Lower leg skin (tissue), 4 donors: ENCODE results near the gene NCOA5. TPM values are rescaled to one million over a fixed set of nuclear protein-coding genes. Genes with fewer than 3 reads are reported as not detected.

ENCODE experiments used
- DNase-seq, 2 donors: peaks; one replicate each; pipeline ENCODE4 v3.0.0-alpha.2; 2019; ENCODE audit warnings: low spot score in 2 of 2
- H3K4me3 ChIP-seq: fragments of 200-600 bp; sonication (generic); 2 replicates; pipeline ENCODE4 v1.5.1; 2017; ENCODE audit warnings: mild to moderate bottlenecking, low read depth; ENCODE audit not compliant: poor library complexity, severe bottlenecking
- CTCF ChIP-seq, 3 donors: fragments of 450-650 bp; IDR thresholded peaks; one replicate each; pipeline ENCODE4 v1.5.1; 2016; ENCODE audit warnings: antibody characterized with exemption in 3 of 3, mild to moderate bottlenecking in 3 of 3, moderate library complexity in 2 of 3
- POLR2A ChIP-seq, 2 donors: fragments of 450-650 bp; IDR thresholded peaks; one replicate each; pipeline ENCODE4 v1.6.1; 2016 to 2017; ENCODE audit warnings: antibody characterized with exemption in 2 of 2, mild to moderate bottlenecking in 1 of 2, moderate library complexity in 1 of 2
- WGBS, 2 donors: methylation state at CpG; one replicate each; pipeline ENCODE4 v1.1.5; 2018; 5-methylcytosine and 5-hydroxymethylcytosine counted together
- intact Hi-C: fragments of 100-400 bp; cut with DNase I; formaldehyde crosslinking; loops from one replicate; pipeline ENCODE4 v1.15.0; 2023; ENCODE audit warnings: low total_unique reads
- total RNA-seq, 4 donors: library from RNA; depleted of rRNA; stranded (reverse); fragments of >200 nt; gene quantifications; one replicate each; pipeline ENCODE4 v1.1.0, GENCODE V29; 2016

Gene NCOA5
- total RNA-seq, 4 donors from 2014 or later = 27.7 to 51.5 (median 41.2) TPM

GRCh38 chr20:46023148-46023484 lies 66.6 kb downstream of the NCOA5 start:
- H3K4me3 ChIP-seq = no peak overlapping the region
- intact Hi-C loops = loop anchor here (10.0 kb wide), 2 partner anchors 322 to 402 kb away; no protein-coding TSS in a partner anchor
- WGBS, 2 donors = 36 to 37% methylated on average over 8 of the region's 8 CpGs
- no peak for DNase-seq
- TF ChIP-seq POLR2A (IDR thresholded peaks at IDR 0.05) (no peak), CTCF (IDR thresholded peaks at IDR 0.05) (no peak)

GRCh38 chr20:46022411-46023147 lies 67.2 kb downstream of the NCOA5 start:
- intact Hi-C loops = loop anchor here (10.0 kb wide), 2 partner anchors 322 to 402 kb away; no protein-coding TSS in a partner anchor
- WGBS, 2 donors = 1 to 2% methylated on average over 36 to 37 of the region's 37 CpGs
- no peak for DNase-seq
- TF ChIP-seq CTCF (IDR thresholded peaks at IDR 0.05) (peak in 1 of 3 donors; percentile 69), POLR2A (IDR thresholded peaks at IDR 0.05) (no peak)
- H3K4me3 ChIP-seq = no peak overlapping the region

DNA sequence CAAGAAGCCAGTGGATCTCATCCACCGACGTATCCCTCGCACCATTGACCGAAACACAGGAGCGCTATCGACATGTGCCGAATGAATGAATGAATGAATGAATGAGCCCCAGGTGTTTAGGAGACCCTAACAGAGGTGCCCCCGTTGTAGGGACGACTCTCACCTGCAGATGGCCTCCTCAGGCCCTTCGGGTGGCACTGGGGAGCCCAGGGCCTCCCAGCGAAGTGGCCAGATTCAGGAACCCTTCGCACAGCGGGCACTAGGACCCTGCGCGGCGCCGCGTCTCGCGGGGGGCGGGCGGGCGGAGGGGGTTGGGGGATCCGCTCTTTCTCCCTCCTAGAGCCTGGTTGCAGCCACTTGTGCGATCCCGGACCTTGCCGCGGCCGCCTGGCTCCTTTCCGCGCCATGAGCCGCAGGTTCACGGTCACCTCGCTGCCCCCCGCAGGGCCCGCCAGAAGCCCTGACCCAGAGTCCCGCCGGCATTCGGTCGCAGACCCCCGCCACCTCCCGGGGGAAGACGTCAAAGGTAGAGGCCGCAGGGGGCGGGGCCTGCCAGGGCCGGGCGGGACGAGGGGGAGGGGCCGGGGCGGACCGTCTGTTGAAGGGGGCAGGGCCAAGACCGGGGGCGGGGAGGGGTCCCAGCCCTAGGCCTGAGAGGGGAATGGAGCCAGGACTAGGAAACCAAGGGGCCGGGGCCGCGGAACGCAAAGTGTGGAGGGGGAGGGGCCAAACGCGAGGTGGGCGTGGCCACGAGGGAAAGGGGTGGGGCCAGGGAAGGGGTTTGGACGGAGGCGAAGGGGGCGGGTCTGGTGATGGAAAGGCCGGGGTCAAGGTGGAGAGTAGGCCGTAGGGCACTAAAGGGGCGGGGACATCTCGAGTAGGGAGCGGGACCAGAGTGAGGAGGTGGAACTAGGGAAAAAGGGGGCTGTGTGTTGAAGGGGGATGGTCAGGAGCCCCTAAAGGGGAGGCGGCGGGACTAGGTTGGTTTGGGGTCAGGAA lies 68.1 kb downstream of the NCOA5 start:
- intact Hi-C loops = loop anchor here (2.0 to 10.0 kb wide), 3 partner anchors 63 to 403 kb away; no protein-coding TSS in a partner anchor
- TF ChIP-seq CTCF (IDR thresholded peaks at IDR 0.05) (no peak), POLR2A (IDR thresholded peaks at IDR 0.05) (no peak)
- H3K4me3 ChIP-seq = peak overlapping the region; percentile 8
- WGBS, 2 donors = 7 to 11% methylated on average over 50 to 68 of the region's 71 CpGs
- no peak for DNase-seq

DNA sequence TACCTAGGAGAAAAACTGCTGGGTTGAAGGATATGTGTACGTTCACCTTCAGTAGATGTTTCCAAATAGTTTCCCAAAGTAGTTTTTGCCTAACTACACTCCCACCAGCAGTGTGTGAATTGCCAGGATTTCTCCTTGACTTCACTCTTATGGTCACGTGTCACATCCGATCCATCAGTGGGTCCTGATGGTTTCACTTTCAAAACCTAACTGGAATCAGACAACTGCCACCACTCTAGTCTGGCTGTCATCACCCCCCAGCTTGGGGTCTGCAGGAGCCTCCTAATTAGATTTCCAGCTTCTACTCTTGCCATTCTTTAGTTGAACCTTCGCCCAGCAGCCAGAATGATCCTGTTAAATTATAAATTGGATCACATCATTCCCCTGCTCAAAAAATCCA lies 69.2 kb downstream of the NCOA5 start:
- WGBS, 2 donors = 67 to 85% methylated on average over 4 of the region's 4 CpGs
- no peak for DNase-seq
- TF ChIP-seq POLR2A (IDR thresholded peaks at IDR 0.05) = no peak
- TF ChIP-seq CTCF (IDR thresholded peaks at IDR 0.05) = no peak
- intact Hi-C loops = loop anchor here (2.0 to 10.0 kb wide), 3 partner anchors 64 to 404 kb away; no protein-coding TSS in a partner anchor
- H3K4me3 ChIP-seq = no peak overlapping the region

- no peak overlapping the region for H3K4me3 ChIP-seq
- intact Hi-C loops = no loop called here
- DNase-seq = no peak
- WGBS, 2 donors = 57 to 61% methylated on average over 6 of the region's 6 CpGs
- no peak for TF ChIP-seq CTCF (IDR thresholded peaks at IDR 0.05)
- TF ChIP-seq POLR2A (IDR thresholded peaks at IDR 0.05) = no peak
Observed at GRCh38 chr20:46018611-46019010, 71.2 kb downstream of the NCOA5 start.
